ENCODE results near the gene CLASRP. TPM values are rescaled to one million over a fixed set of nuclear protein-coding genes. Genes with fewer than 3 reads are reported as not detected.

CLASRP gene
- 119 and 121 TPM in 2 replicates for total RNA-seq
- long read RNA-seq = 0 reads

GRCh38 chr19:45038931-45039893, at the start of gene CLASRP:
CLASRP (plus strand) TSS chr19:45039045; CDS start chr19:45040213, 1,168 bp downstream.
- H3K9me3 Mint-ChIP-seq = no peaks in the 10 kb centered on the region

DNA sequence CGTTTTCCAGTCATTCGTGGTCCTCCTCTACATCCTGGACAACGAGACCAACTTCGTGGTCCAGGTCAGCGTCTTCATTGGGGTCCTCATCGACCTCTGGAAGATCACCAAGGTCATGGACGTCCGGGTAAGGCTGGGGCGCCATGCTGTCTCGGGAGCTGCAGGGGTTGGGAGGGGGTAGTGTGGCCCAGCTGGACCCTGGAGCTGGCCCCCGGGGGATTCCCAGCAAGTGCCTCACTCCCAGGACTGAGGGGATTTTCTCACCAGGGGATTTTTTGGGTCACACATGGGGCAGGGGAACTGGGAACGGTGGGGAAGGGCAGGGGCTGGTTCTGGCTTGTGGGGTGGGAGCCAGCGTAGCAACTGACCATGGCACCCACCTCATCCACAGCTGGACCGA, 48.4 kb upstream of the CLASRP start:
- Mint-ChIP-seq H3K9me3 (no peaks in the 10 kb centered on the region), H3K36me3 (ENCODE audit: low read depth) (no peaks in the 10 kb centered on the region), H3K4me3 (no peak overlapping the region), H3K27ac (ENCODE audit: unreplicated experiment) (no peak overlapping the region), H3K27me3 (ENCODE audit: low read depth) (no peaks in the 10 kb centered on the region), H3K4me1 (no peaks in the 10 kb centered on the region)
- no peak for TF ChIP-seq CTCF (conservative IDR thresholded peaks at IDR 0.05)
- DNase-seq (ENCODE audit: low read depth, low spot score) = no peak

More at GRCh38 chr19:45038931-45039893, at the start of gene CLASRP:
- TF ChIP-seq CTCF (conservative IDR thresholded peaks at IDR 0.05) = no peak
- Mint-ChIP-seq H3K36me3 (ENCODE audit: low read depth) (peaks cover 9% of the 10 kb centered on the region), H3K27ac (ENCODE audit: unreplicated experiment) (peak within 1 kb of the TSS; percentile 87), H3K27me3 (ENCODE audit: low read depth) (no peaks in the 10 kb centered on the region), H3K4me3 (peak within 1 kb of the TSS; percentile 97), H3K4me1 (peaks cover 25% of the 10 kb centered on the region)
- peak; percentile 89 for DNase-seq (ENCODE audit: low read depth, low spot score)

DNA sequence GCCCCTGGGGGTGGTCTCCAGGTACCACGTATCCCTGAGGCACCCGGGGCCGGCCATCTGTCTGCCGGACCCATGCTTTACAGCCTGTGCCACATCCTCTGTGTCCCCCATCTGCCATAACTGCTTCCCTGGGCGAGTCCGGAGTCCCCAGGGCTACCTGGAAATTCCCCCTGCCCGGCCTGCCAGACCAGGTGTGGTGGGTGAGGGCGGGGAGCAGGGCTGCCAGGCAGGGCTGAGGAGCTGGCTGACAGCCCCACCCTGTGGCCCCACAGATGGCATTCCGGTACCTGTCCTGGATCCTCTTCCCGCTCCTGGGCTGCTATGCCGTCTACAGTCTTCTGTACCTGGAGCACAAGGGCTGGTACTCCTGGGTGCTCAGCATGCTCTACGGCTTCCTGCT, 47.9 kb upstream of the CLASRP start:
- H3K27ac Mint-ChIP-seq (ENCODE audit: unreplicated experiment) = no peak overlapping the region
- no peaks in the 10 kb centered on the region for H3K4me1 Mint-ChIP-seq
- no peaks in the 10 kb centered on the region for H3K27me3 Mint-ChIP-seq (ENCODE audit: low read depth)
- H3K4me3 Mint-ChIP-seq = no peak overlapping the region
- TF ChIP-seq CTCF (conservative IDR thresholded peaks at IDR 0.05) = no peak
- no peaks in the 10 kb centered on the region for H3K9me3 Mint-ChIP-seq
- H3K36me3 Mint-ChIP-seq (ENCODE audit: low read depth) = no peaks in the 10 kb centered on the region
- DNase-seq (ENCODE audit: low read depth, low spot score) = no peak

GRCh38 chr19:44992336-44993163, 46.3 kb upstream of the CLASRP start:
- Mint-ChIP-seq H3K9me3 (no peaks in the 10 kb centered on the region), H3K4me1 (no peaks in the 10 kb centered on the region)

More at GRCh38 chr19:44992336-44993163, 46.3 kb upstream of the CLASRP start:
- TF ChIP-seq CTCF (conservative IDR thresholded peaks at IDR 0.05) = no peak
- no peak for DNase-seq (ENCODE audit: low read depth, low spot score)
- H3K27ac Mint-ChIP-seq (ENCODE audit: unreplicated experiment) = no peak overlapping the region
- H3K27me3 Mint-ChIP-seq (ENCODE audit: low read depth) = no peaks in the 10 kb centered on the region
- no peaks in the 10 kb centered on the region for H3K36me3 Mint-ChIP-seq (ENCODE audit: low read depth)
- H3K4me3 Mint-ChIP-seq = no peak overlapping the region
